Peyer's patch (tissue), 4 donors: ENCODE results near the gene ATCAY. TPM values are rescaled to one million over a fixed set of nuclear protein-coding genes. Genes with fewer than 3 reads are reported as not detected.

Experiments used
- DNase-seq, 3 donors: peaks; one replicate each; pipeline ENCODE4 v3.0.0-alpha.2; 2017 to 2019
- H3K27ac ChIP-seq, 4 donors: fragments of 200-600 bp; sonication (generic); one replicate each; pipeline ENCODE4 v1.5.1; 2016 to 2019
- H3K27me3 ChIP-seq, 2 donors: fragments of 200-600 bp; sonication (generic); one replicate each; pipeline ENCODE4 v1.5.1; 2019
- H3K36me3 ChIP-seq, 3 donors: fragments of 200-600 bp; sonication (generic); one replicate each; pipeline ENCODE4 v1.5.1; 2016 to 2019
- H3K4me1 ChIP-seq, 4 donors: fragments of 200-600 bp; sonication (generic); one replicate each; pipeline ENCODE4 v1.5.1; 2016 to 2019
- H3K4me3 ChIP-seq, 4 donors: fragments of 200-600 bp; sonication (generic); 1 replicate in 3 of 4; 2 replicates in 1 of 4; pipeline ENCODE4 v1.5.1; 2016 to 2019; ENCODE audit warnings: mild to moderate bottlenecking in 1 of 4
- H3K9me3 ChIP-seq, 4 donors: fragments of 200-600 bp; sonication (generic); one replicate each; pipeline ENCODE4 v1.5.1; 2016 to 2019; ENCODE audit warnings: mild to moderate bottlenecking in 1 of 4
- CTCF ChIP-seq, 6 experiments: fragments of 450-650 bp in 4 of 6; fragments of 200-600 bp in 2 of 6; sonication (generic) in 1 of 6; IDR thresholded peaks; one replicate each; pipeline ENCODE4 v1.5.1; 2017 to 2019; ENCODE audit warnings: antibody characterized with exemption in 6 of 6, mild to moderate bottlenecking in 3 of 6, moderate library complexity in 1 of 6
- POLR2A ChIP-seq, 2 donors: fragments of 450-650 bp; IDR thresholded peaks; one replicate each; pipeline ENCODE4 v1.5.1; 2017; ENCODE audit warnings: antibody characterized with exemption in 2 of 2, mild to moderate bottlenecking in 2 of 2, moderate library complexity in 2 of 2
- total RNA-seq, 4 donors: library from RNA; depleted of rRNA; stranded (reverse); fragments of >200 nt; gene quantifications; one replicate each; pipeline ENCODE4 v1.1.0, GENCODE V29; 2016

The ATCAY gene
- total RNA-seq, 4 donors from 2014 or later: 0.13 to 0.47 TPM; not detected in 2

- no peak overlapping the region for H3K27ac ChIP-seq
- H3K9me3 ChIP-seq: peaks cover 0 to 6% (median 0%) of the 10 kb centered on the region in 4 donors
- no peak overlapping the region for H3K4me3 ChIP-seq
- no peaks in the 10 kb centered on the region for H3K27me3 ChIP-seq
- H3K36me3 ChIP-seq: no peaks in the 10 kb centered on the region
- DNase-seq: no peak
- H3K4me1 ChIP-seq: no peaks in the 10 kb centered on the region
- TF ChIP-seq POLR2A (IDR thresholded peaks at IDR 0.05) (no peak), CTCF (IDR thresholded peaks at IDR 0.05) (no peak)
These were observed 17.9 kb downstream of the ATCAY start for GRCh38 chr19:3898426-3898825.

GRCh38 chr19:3899531-3900294, 19.2 kb downstream of the ATCAY start:
- Histone ChIP-seq H3K36me3 (no peaks in the 10 kb centered on the region), H3K27me3 (no peaks in the 10 kb centered on the region), H3K27ac (no peak overlapping the region), H3K9me3 (peaks cover 0 to 6% (median 0%) of the 10 kb centered on the region in 4 donors), H3K4me3 (no peak overlapping the region), H3K4me1 (no peaks in the 10 kb centered on the region)
- DNase-seq: no peak
- TF ChIP-seq POLR2A (IDR thresholded peaks at IDR 0.05): no peak
- TF ChIP-seq CTCF (IDR thresholded peaks at IDR 0.05): no peak

- Histone ChIP-seq H3K4me1 (no peaks in the 10 kb centered on the region), H3K27me3 (no peaks in the 10 kb centered on the region), H3K36me3 (no peaks in the 10 kb centered on the region), H3K9me3 (peaks cover 0 to 6% (median 0%) of the 10 kb centered on the region in 4 donors), H3K4me3 (no peak overlapping the region), H3K27ac (no peak overlapping the region)
- TF ChIP-seq CTCF (IDR thresholded peaks at IDR 0.05) (no peak), POLR2A (IDR thresholded peaks at IDR 0.05) (no peak)
- no peak for DNase-seq
These were observed 22.0 kb downstream of the ATCAY start for GRCh38 chr19:3902317-3902973.

- Histone ChIP-seq H3K9me3 (no peaks in the 10 kb centered on the region), H3K27me3 (no peaks in the 10 kb centered on the region), H3K4me1 (no peaks in the 10 kb centered on the region), H3K27ac (no peak overlapping the region), H3K4me3 (no peak overlapping the region), H3K36me3 (no peaks in the 10 kb centered on the region)
- TF ChIP-seq CTCF (IDR thresholded peaks at IDR 0.05) (no peak), POLR2A (IDR thresholded peaks at IDR 0.05) (no peak)
- DNase-seq: no peak
These were observed 23.7 kb downstream of the ATCAY start for GRCh38 chr19:3904233-3904632.

- H3K4me3 ChIP-seq: no peak overlapping the region
- H3K4me1 ChIP-seq: no peaks in the 10 kb centered on the region
- no peaks in the 10 kb centered on the region for H3K36me3 ChIP-seq
- TF ChIP-seq POLR2A (IDR thresholded peaks at IDR 0.05): no peak
- DNase-seq: no peak
- no peak overlapping the region for H3K27ac ChIP-seq
- peaks cover 0 to 7% (median 3%) of the 10 kb centered on the region in 4 donors for H3K9me3 ChIP-seq
- no peaks in the 10 kb centered on the region for H3K27me3 ChIP-seq
These were observed 27.3 kb downstream of the ATCAY start for GRCh38 chr19:3907626-3908265.
